GM19455 (cell line): ENCODE results near the gene RAPGEFL1.
"Not testable (repeated sequence)": the region's sequence is repeated elsewhere in the genome, so short reads cannot be mapped to it uniquely, and the experiment has no call there.

ENCODE experiments used
- ATAC-seq: cut with Tn5 transposase; IDR thresholded peaks from one replicate; pipeline ENCODE4 v1.9.1; 2021; ENCODE audit not compliant: unreplicated experiment

Gene RAPGEFL1

DNA sequence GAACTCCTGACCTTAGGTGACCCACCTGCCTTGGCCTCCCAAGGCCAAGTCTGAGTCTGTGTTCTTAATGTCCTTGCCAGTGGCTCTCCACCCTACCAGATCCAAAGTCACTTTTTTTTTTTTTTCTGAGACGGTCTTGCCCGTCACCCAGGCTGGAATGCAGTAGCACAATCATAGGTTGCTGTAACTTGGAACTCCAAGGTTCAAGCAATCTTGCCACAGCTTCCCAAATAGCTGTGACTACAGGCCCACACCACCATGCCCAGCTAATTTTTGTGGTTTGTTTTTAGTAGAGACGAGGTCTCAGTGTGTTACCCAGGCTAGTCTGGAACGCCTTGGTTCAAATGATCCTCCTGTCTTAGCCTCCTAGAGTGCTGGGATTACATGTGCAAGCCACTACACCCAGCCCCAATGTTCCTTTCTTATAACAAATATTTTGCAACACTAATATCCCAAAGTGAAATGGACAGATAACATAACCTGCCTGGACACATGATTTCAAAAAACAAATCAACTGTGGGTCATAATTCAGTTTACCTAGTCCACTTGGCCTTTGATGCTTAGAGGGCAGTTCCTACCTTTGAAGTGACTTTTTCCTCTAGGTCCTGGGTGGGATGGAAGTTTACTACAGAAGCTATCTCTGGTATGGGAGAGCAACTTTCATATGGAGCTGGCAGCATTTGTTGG is 4.0 kb upstream of the RAPGEFL1 start:
- no peak for ATAC-seq

- no peak for ATAC-seq
Observed at GRCh38 chr17:40173778-40174135, 3.5 kb upstream of the RAPGEFL1 start.

- no peak for ATAC-seq
Observed at GRCh38 chr17:40174514-40174913, 2.8 kb upstream of the RAPGEFL1 start.

DNA sequence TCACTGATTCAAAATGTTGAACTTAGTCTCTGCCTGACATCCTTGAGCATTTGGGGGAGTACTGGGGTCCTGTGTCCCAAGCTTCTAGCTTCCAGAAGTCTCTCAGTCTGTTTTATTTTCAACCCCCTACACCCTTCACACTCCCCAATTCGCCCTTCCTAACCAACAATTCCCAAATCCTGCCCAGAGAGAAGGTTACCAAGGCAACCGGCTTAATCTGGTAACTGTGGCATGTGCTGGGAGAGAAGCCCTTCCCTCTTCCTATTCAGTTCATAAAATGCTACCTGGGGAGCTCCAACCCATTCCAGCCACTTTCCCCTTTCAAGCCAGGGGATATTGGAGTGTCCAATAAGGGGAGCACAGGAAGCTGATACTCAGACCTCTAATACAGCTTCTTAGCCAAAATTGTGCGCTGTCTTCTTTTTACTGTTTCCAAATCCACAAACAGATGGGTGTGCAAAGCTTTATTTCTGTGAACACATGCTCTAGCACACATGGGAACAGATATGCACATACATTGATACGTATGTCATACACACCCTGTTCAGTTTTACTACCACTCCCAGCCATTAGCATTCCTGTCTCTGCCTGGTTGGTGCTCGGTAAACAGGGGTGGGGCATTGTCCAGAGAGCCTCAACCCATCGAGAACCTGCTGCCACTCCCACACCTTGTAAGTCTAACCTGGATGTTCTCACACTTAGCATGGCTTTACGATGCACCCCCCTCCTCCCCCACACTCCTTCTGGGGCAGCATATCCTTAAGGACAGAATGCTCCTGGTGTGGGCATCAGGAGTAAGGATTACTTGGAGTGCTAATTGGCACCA is 1.1 kb upstream of the RAPGEFL1 start:
- ATAC-seq = no peak

- no peak for ATAC-seq
Observed at GRCh38 chr17:40176754-40177110, 538 bp upstream of the RAPGEFL1 start.

GRCh38 chr17:40178021-40178601 is 841 bp downstream of the RAPGEFL1 start:
- no peak for ATAC-seq

- ATAC-seq = no peak
Observed at GRCh38 chr17:40178660-40179059, 1.4 kb downstream of the RAPGEFL1 start.

GRCh38 chr17:40179923-40180659 is 2.8 kb downstream of the RAPGEFL1 start:
- ATAC-seq = no peak

DNA sequence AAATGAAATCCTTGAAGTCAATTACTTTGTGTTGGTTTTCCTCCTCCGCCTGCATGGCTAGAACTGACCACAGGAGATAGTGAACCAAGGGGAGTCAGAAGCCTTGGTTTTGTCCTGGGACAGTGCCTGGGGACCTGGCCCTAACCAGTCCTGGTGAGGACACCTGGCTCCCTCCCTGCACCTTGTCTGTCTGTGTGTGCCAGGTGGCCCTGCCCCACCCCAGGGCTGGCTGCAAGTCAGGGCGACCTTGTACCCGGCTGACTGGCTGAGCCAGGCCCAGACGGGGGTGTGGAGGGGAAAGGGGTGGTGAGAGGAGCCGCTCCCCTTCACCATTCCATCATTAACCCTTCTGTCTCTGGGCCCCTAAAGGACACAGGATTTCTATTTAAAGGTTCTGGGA is 3.4 kb downstream of the RAPGEFL1 start:
- ATAC-seq = no peak

GRCh38 chr17:40181205-40181604 is 3.9 kb downstream of the RAPGEFL1 start:
- ATAC-seq = no peak

DNA sequence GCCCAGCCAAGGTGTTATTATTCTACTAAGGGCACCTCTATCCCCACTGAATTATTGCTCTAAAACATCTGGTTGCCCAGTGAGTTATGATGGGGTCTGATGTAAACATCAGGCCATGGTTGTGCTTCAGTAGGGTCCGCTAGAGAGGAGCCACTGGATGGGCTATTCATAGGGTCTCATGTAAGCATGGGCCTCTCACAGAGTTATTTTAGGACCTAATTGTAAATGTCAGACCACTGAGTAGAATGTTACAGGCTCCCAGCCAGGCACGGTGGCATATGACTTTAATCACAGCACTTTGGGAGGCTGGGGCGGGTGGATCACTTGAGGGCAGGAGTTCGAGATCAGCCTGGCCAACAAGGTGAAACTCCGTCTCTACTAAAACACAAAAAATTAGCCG is 5.3 kb downstream of the RAPGEFL1 start:
- ATAC-seq = no peak

- no peak for ATAC-seq
Observed at GRCh38 chr17:40187238-40187637, 10.0 kb downstream of the RAPGEFL1 start.

DNA sequence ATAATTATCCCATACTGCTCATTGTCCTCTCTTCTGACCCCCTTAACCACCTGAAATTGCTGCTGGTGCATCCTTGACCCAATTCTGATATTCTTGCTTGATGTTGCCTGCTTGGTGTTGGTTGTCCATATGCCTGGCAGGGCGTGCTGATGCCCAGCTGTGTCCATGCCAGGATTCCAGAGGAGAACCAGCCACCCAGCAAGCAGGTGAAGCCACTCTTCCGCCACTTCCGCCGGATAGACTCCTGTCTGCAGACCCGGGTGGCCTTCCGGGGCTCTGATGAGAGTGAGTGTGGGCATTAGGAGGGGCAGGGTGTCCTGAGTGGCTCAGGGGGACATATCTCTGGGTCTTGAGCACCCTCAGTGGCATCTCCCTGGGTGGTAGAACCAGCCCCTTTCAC is 11.4 kb downstream of the RAPGEFL1 start:
- ATAC-seq = no peak

- no peak for ATAC-seq
Observed at GRCh38 chr17:40190197-40191021, 13.1 kb downstream of the RAPGEFL1 start.

GRCh38 chr17:40191237-40192208 is 14.3 kb downstream of the RAPGEFL1 start:
- no peak for ATAC-seq

- ATAC-seq = no peak
Observed at GRCh38 chr17:40192961-40193360, 15.7 kb downstream of the RAPGEFL1 start.

DNA sequence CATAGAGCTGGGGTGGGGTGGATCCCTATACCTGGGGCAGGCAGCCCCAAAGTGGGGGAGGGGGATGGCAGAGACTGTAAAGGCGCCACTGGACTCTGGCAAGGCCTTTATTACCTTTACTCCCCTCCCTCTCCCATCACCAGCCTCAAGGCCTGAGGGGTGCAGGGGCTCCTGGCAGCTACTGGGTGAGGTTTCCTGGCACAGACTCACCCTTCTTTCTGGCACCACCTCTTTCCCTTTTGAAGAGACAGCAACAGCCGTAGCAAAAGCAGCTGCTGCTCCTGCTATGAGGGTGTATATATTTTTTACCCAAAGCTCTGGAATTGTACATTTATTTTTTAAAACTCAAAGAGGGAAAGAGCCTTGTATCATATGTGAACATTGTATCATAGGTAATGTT is 17.6 kb downstream of the RAPGEFL1 start:
- ATAC-seq = no peak

DNA sequence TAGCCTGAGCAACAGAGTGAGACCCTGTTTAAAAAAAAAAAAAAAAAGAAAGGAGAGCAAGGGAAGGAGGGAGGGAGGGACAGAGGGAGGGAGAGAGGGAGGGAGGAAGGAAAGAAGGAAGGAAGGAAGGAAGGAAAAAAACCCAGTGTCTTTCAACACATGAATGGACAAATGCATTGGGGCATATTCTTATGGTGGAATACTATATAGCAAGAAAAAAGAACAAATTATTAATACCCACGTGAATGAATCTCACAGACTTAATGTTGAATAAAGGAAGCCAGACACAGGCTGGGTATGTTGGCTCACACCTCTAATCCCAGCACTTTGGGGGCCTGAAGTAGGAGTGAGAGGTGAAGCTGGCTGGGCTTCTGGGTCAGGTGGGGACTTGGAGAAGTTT is 20.3 kb downstream of the RAPGEFL1 start:
- no peak for ATAC-seq

GRCh38 chr17:40197965-40198456 is 20.7 kb downstream of the RAPGEFL1 start:
- ATAC-seq = not testable (repeated sequence)
